ENCODE data around the gene CFAP92.

- no peak for TF ChIP-seq CTCF (conservative IDR thresholded peaks at IDR 0.05 in 1 of 2, IDR thresholded peaks at IDR 0.05 in 1 of 2; ENCODE audit: extremely low read depth in 1 of 2, insufficient read depth in 1 of 2, low read depth in 1 of 2, low read length in 2 of 2)
- TF ChIP-seq EZH2 (IDR thresholded peaks at IDR 0.05; ENCODE audit: borderline replicate concordance, low read length), result no peak
Observed at GRCh38 chr3:129010310-129010956, 16.6 kb upstream of the CFAP92 start.

Data from mammary epithelial cell (primary cell).